BLaER1 (cell line): ENCODE measurements around the gene HEBP2.
"Not testable (repeated sequence)": the region's sequence is repeated elsewhere in the genome, so short reads cannot be mapped to it uniquely, and the experiment has no call there.

Experiments
- H3K27ac ChIP-seq: shearing (Covaris generic); formaldehyde crosslinking; 2 replicates; pipeline ENCODE4 v1.8.1; 2022
- H3K27me3 ChIP-seq: shearing (Covaris generic); formaldehyde crosslinking; 2 replicates; pipeline ENCODE4 v1.8.1; 2022
- H3K36me3 ChIP-seq: shearing (Covaris generic); formaldehyde crosslinking; 2 replicates; pipeline ENCODE4 v1.8.1; 2022
- H3K4me1 ChIP-seq: shearing (Covaris generic); formaldehyde crosslinking; 2 replicates; pipeline ENCODE4 v1.8.1; 2022
- H3K4me2 ChIP-seq: shearing (Covaris generic); formaldehyde crosslinking; 2 replicates; pipeline ENCODE4 v1.8.1; 2022
- H3K4me3 ChIP-seq: shearing (Covaris generic); formaldehyde crosslinking; 2 replicates; pipeline ENCODE4 v1.8.1; 2022
- H3K9ac ChIP-seq: shearing (Covaris generic); formaldehyde crosslinking; 2 replicates; pipeline ENCODE4 v1.8.1; 2022
- H3K9me3 ChIP-seq: shearing (Covaris generic); formaldehyde crosslinking; 2 replicates; pipeline ENCODE4 v1.8.1; 2022
- H4K20me1 ChIP-seq: shearing (Covaris generic); formaldehyde crosslinking; 2 replicates; pipeline ENCODE4 v1.8.1; 2022
- Cebpa-rat ChIP-seq: shearing (Covaris generic); IDR thresholded peaks from 2 replicates; pipeline ENCODE4 v1.8.1; 2022

Gene HEBP2

GRCh38 chr6:138403801-138404665 is at the start of gene HEBP2:
HEBP2 (plus strand) TSS chr6:138404223; CDS start chr6:138404496, 273 bp downstream.
- Histone ChIP-seq H3K9me3 (no peaks in the 10 kb centered on the region), H3K27ac (peak within 1 kb of the TSS; percentile 85), H3K4me2 (peak within 1 kb of the TSS; percentile 94), H3K36me3 (peaks cover 33% of the 10 kb centered on the region), H4K20me1 (peaks cover 4% of the 10 kb centered on the region; the same call in 1 of the 2 replicates), H3K27me3 (no peaks in the 10 kb centered on the region), H3K4me1 (peaks cover 21% of the 10 kb centered on the region), H3K4me3 (peak within 1 kb of the TSS; percentile 73), H3K9ac (peak within 1 kb of the TSS; percentile 80)
- no peak for TF ChIP-seq Cebpa-rat

- H3K4me3 ChIP-seq = no peak overlapping the region
- no peaks in the 10 kb centered on the region for H3K4me1 ChIP-seq
- no peak for TF ChIP-seq Cebpa-rat
- no peak overlapping the region for H3K4me2 ChIP-seq
- H4K20me1 ChIP-seq = no peaks in the 10 kb centered on the region
- H3K36me3 ChIP-seq = no peaks in the 10 kb centered on the region
- H3K9me3 ChIP-seq = no peaks in the 10 kb centered on the region
- no peak overlapping the region for H3K27ac ChIP-seq
- H3K27me3 ChIP-seq = no peaks in the 10 kb centered on the region
- H3K9ac ChIP-seq = no peak overlapping the region
Measured at GRCh38 chr6:138357928-138358327, 46.1 kb upstream of the HEBP2 start.

- not testable (repeated sequence) for H3K4me2 ChIP-seq, H3K27ac ChIP-seq, H3K27me3 ChIP-seq, H3K9ac ChIP-seq, H4K20me1 ChIP-seq, H3K36me3 ChIP-seq, H3K4me1 ChIP-seq, H3K9me3 ChIP-seq, H3K4me3 ChIP-seq
Measured at GRCh38 chr6:138368684-138369083, 35.3 kb upstream of the HEBP2 start.

GRCh38 chr6:138370631-138371451 is 33.2 kb upstream of the HEBP2 start:
- H3K27ac ChIP-seq = no peak overlapping the region
- H3K4me2 ChIP-seq = no peak overlapping the region
- no peak overlapping the region for H3K4me3 ChIP-seq
- TF ChIP-seq Cebpa-rat = no peak
- no peaks in the 10 kb centered on the region for H3K36me3 ChIP-seq
- H3K4me1 ChIP-seq = no peaks in the 10 kb centered on the region
- no peak overlapping the region for H3K9ac ChIP-seq
- no peaks in the 10 kb centered on the region for H3K27me3 ChIP-seq
- no peaks in the 10 kb centered on the region for H4K20me1 ChIP-seq
- no peaks in the 10 kb centered on the region for H3K9me3 ChIP-seq

GRCh38 chr6:138371452-138371711 is 32.6 kb upstream of the HEBP2 start:
- Histone ChIP-seq H3K36me3 (no peaks in the 10 kb centered on the region), H3K4me3 (no peak overlapping the region), H3K4me2 (no peak overlapping the region), H3K9ac (no peak overlapping the region), H3K27me3 (no peaks in the 10 kb centered on the region), H4K20me1 (no peaks in the 10 kb centered on the region), H3K27ac (no peak overlapping the region), H3K4me1 (no peaks in the 10 kb centered on the region), H3K9me3 (no peaks in the 10 kb centered on the region)
- TF ChIP-seq Cebpa-rat = no peak

- Histone ChIP-seq H3K4me2 (no peak overlapping the region), H3K36me3 (no peaks in the 10 kb centered on the region), H4K20me1 (no peaks in the 10 kb centered on the region), H3K4me3 (no peak overlapping the region), H3K9ac (no peak overlapping the region), H3K4me1 (no peaks in the 10 kb centered on the region), H3K27ac (no peak overlapping the region), H3K27me3 (no peaks in the 10 kb centered on the region), H3K9me3 (no peaks in the 10 kb centered on the region)
- no peak for TF ChIP-seq Cebpa-rat
Measured at GRCh38 chr6:138371720-138372119, 32.3 kb upstream of the HEBP2 start.

GRCh38 chr6:138372711-138373463 is 31.1 kb upstream of the HEBP2 start:
- no peaks in the 10 kb centered on the region for H3K27me3 ChIP-seq
- H3K4me1 ChIP-seq = no peaks in the 10 kb centered on the region
- H3K4me3 ChIP-seq = no peak overlapping the region
- H3K36me3 ChIP-seq = no peaks in the 10 kb centered on the region
- TF ChIP-seq Cebpa-rat = no peak
- H4K20me1 ChIP-seq = no peaks in the 10 kb centered on the region
- no peak overlapping the region for H3K4me2 ChIP-seq
- H3K27ac ChIP-seq = no peak overlapping the region
- H3K9ac ChIP-seq = no peak overlapping the region
- no peaks in the 10 kb centered on the region for H3K9me3 ChIP-seq

GRCh38 chr6:138374230-138374629 is 29.8 kb upstream of the HEBP2 start:
- Histone ChIP-seq H3K4me2 (no peak overlapping the region), H3K27ac (no peak overlapping the region), H3K4me3 (no peak overlapping the region), H3K9me3 (no peaks in the 10 kb centered on the region), H4K20me1 (no peaks in the 10 kb centered on the region), H3K27me3 (no peaks in the 10 kb centered on the region), H3K36me3 (no peaks in the 10 kb centered on the region), H3K9ac (no peak overlapping the region), H3K4me1 (no peaks in the 10 kb centered on the region)
- TF ChIP-seq Cebpa-rat = no peak

GRCh38 chr6:138374815-138375214 is 29.2 kb upstream of the HEBP2 start:
- Histone ChIP-seq H3K4me2 (no peak overlapping the region), H3K4me3 (no peak overlapping the region), H3K9ac (no peak overlapping the region), H3K9me3 (no peaks in the 10 kb centered on the region), H3K27me3 (no peaks in the 10 kb centered on the region), H3K36me3 (no peaks in the 10 kb centered on the region), H3K4me1 (no peaks in the 10 kb centered on the region), H3K27ac (no peak overlapping the region), H4K20me1 (no peaks in the 10 kb centered on the region)
- no peak for TF ChIP-seq Cebpa-rat

- Histone ChIP-seq H3K4me3 (no peak overlapping the region), H3K36me3 (no peaks in the 10 kb centered on the region), H3K4me1 (no peaks in the 10 kb centered on the region), H3K9ac (no peak overlapping the region), H3K27ac (no peak overlapping the region), H3K9me3 (no peaks in the 10 kb centered on the region), H3K4me2 (no peak overlapping the region), H3K27me3 (no peaks in the 10 kb centered on the region), H4K20me1 (no peaks in the 10 kb centered on the region)
- TF ChIP-seq Cebpa-rat = no peak
Measured at GRCh38 chr6:138377042-138377441, 27.0 kb upstream of the HEBP2 start.
